MM.1S (cell line): ENCODE measurements around the gene FAM163A.
A peak's percentile ranks its signal among the peaks of the same experiment; 100 is the strongest.

ENCODE experiments used
- DNase-seq: peaks from one replicate; pipeline ENCODE4 v3.0.0-alpha.2; 2015
- H2AFZ ChIP-seq: fragments of 300-600 bp; sonication (generic); 2 replicates; pipeline ENCODE4 v1.6.0; 2016; ENCODE audit warnings: antibody characterized with exemption, low read length
- H3F3A ChIP-seq: fragments of 300-600 bp; sonication (generic); 2 replicates; pipeline ENCODE4 v1.6.1; 2016; ENCODE audit warnings: mild to moderate bottlenecking, antibody characterized with exemption, low read length, moderate library complexity, mixed read lengths; ENCODE audit not compliant: insufficient read depth
- H3K27ac ChIP-seq: fragments of 300-600 bp; sonication (generic); 2 replicates; pipeline ENCODE4 v1.5.1; 2016; ENCODE audit warnings: mild to moderate bottlenecking, low read length
- H3K27me3 ChIP-seq: fragments of 300-600 bp; sonication (generic); replicated peaks from 2 replicates; pipeline ENCODE4 v1.6.0; 2016; ENCODE audit warnings: low read length; ENCODE audit not compliant: insufficient read depth
- H3K36me3 ChIP-seq: fragments of 300-600 bp; sonication (generic); replicated peaks from 2 replicates; pipeline ENCODE4 v1.6.1; 2016; ENCODE audit warnings: mild to moderate bottlenecking, low read length, mixed read lengths; ENCODE audit not compliant: insufficient read depth
- H3K4me1 ChIP-seq: fragments of 300-600 bp; sonication (generic); 2 replicates; pipeline ENCODE4 v1.6.1; 2016; ENCODE audit warnings: low read length, mixed read lengths
- H3K4me2 ChIP-seq: fragments of 300-600 bp; sonication (generic); 2 replicates; pipeline ENCODE4 v1.6.0; 2016; ENCODE audit warnings: low read depth, low read length
- H3K4me3 ChIP-seq: fragments of 300-600 bp; sonication (generic); 2 replicates; pipeline ENCODE4 v1.5.1; 2016; ENCODE audit warnings: low read length, mixed read lengths
- H3K79me2 ChIP-seq: fragments of 300-600 bp; sonication (generic); 2 replicates; pipeline ENCODE4 v1.6.1; 2016; ENCODE audit warnings: mixed run types, low read length, mixed read lengths
- H3K9ac ChIP-seq: fragments of 300-600 bp; sonication (generic); 2 replicates; pipeline ENCODE4 v1.6.1; 2016; ENCODE audit warnings: low read length, mixed read lengths
- H3K9me2 ChIP-seq: fragments of 300-600 bp; sonication (generic); replicated peaks from 2 replicates; pipeline ENCODE4 v1.6.1; 2016; ENCODE audit warnings: mild to moderate bottlenecking, low read length, mixed read lengths; ENCODE audit not compliant: insufficient read depth
- H3K9me3 ChIP-seq: fragments of 300-600 bp; sonication (generic); replicated peaks from 2 replicates; pipeline ENCODE4 v1.6.1; 2016; ENCODE audit warnings: mild to moderate bottlenecking, low read length, mixed read lengths; ENCODE audit not compliant: insufficient read depth
- H4K20me1 ChIP-seq: fragments of 300-600 bp; sonication (generic); 2 replicates; pipeline ENCODE4 v1.6.1; 2016; ENCODE audit warnings: mild to moderate bottlenecking, low read length, moderate library complexity, mixed read lengths; ENCODE audit not compliant: insufficient read depth
- CTCF ChIP-seq: fragments of 300-600 bp; sonication (generic); IDR thresholded peaks from 2 replicates; pipeline ENCODE4 v1.5.1; 2016; ENCODE audit warnings: antibody characterized with exemption, low read length, mixed read lengths
- EZH2 ChIP-seq: fragments of 300-600 bp; sonication (generic); optimal IDR thresholded peaks from 2 replicates; pipeline ENCODE3; 2017; ENCODE audit warnings: low read depth, mild to moderate bottlenecking, antibody characterized with exemption, low read length, mixed read lengths
- EZH2phosphoT487 ChIP-seq: fragments of 300-600 bp; sonication (generic); IDR thresholded peaks from 2 replicates; pipeline ENCODE4 v1.6.1; 2018; ENCODE audit warnings: antibody characterized with exemption, low read length

Gene FAM163A

GRCh38 chr1:179814546-179814838, 71.4 kb downstream of the FAM163A start:
- H3K9ac ChIP-seq: peak overlapping the region; percentile 29; the same call in 1 of the 2 replicates
- no peak overlapping the region for H3K27ac ChIP-seq

GRCh38 chr1:179815641-179816040, 72.5 kb downstream of the FAM163A start:
- Histone ChIP-seq H3K4me3 (peak overlapping the region; percentile 62), H3K4me2 (peak overlapping the region; percentile 98), H3K36me3 (no peaks in the 10 kb centered on the region), H3K79me2 (no peaks in the 10 kb centered on the region), H2AFZ (peak overlapping the region; percentile 89), H3K4me1 (peaks cover 10% of the 10 kb centered on the region), H3K9me2 (no peaks in the 10 kb centered on the region), H3K27me3 (peaks cover 9% of the 10 kb centered on the region), H3K9me3 (no peaks in the 10 kb centered on the region), H3K9ac (peak overlapping the region; percentile 40; the same call in 1 of the 2 replicates), H4K20me1 (no peaks in the 10 kb centered on the region), H3F3A (no peaks in the 10 kb centered on the region; the same call in 1 of the 2 replicates), H3K27ac (no peak overlapping the region)
- no peak for DNase-seq
- TF ChIP-seq EZH2phosphoT487: no peak
- TF ChIP-seq EZH2: no peak
- no peak for TF ChIP-seq CTCF

More at GRCh38 chr1:179814546-179814838, 71.4 kb downstream of the FAM163A start:
- Histone ChIP-seq H4K20me1 (no peaks in the 10 kb centered on the region), H3K4me1 (peaks cover 10% of the 10 kb centered on the region), H3F3A (no peaks in the 10 kb centered on the region; the same call in 1 of the 2 replicates), H3K27me3 (peaks cover 9% of the 10 kb centered on the region), H3K79me2 (no peaks in the 10 kb centered on the region), H3K4me2 (peak overlapping the region; percentile 98), H3K36me3 (no peaks in the 10 kb centered on the region), H2AFZ (peak overlapping the region; percentile 89), H3K4me3 (peak overlapping the region; percentile 62), H3K9me3 (no peaks in the 10 kb centered on the region), H3K9me2 (no peaks in the 10 kb centered on the region)
- TF ChIP-seq CTCF: no peak
- TF ChIP-seq EZH2phosphoT487: no peak
- TF ChIP-seq EZH2: no peak
- DNase-seq: no peak

- H3K4me1 ChIP-seq: peaks cover 12% of the 10 kb centered on the region
- no peaks in the 10 kb centered on the region; the same call in 1 of the 2 replicates for H3F3A ChIP-seq
- H3K4me2 ChIP-seq: no peak overlapping the region
- TF ChIP-seq EZH2phosphoT487 (no peak), EZH2 (no peak), CTCF (no peak)
- no peak overlapping the region for H2AFZ ChIP-seq
- H3K9me2 ChIP-seq: no peaks in the 10 kb centered on the region
- H3K79me2 ChIP-seq: no peaks in the 10 kb centered on the region
- no peak overlapping the region for H3K27ac ChIP-seq
- no peak for DNase-seq
- H3K27me3 ChIP-seq: peaks cover 8% of the 10 kb centered on the region
- H4K20me1 ChIP-seq: no peaks in the 10 kb centered on the region
- H3K4me3 ChIP-seq: no peak overlapping the region
- H3K9ac ChIP-seq: no peak overlapping the region
- H3K36me3 ChIP-seq: no peaks in the 10 kb centered on the region
- H3K9me3 ChIP-seq: no peaks in the 10 kb centered on the region
These were observed 73.3 kb downstream of the FAM163A start for GRCh38 chr1:179816196-179816960.
